Measurements from ENCODE around the gene CTR9. TPM values are rescaled to one million over a fixed set of nuclear protein-coding genes. Genes with fewer than 3 reads are reported as not detected.

The CTR9 gene
- total and polyA plus RNA-seq, 2 of the 8 experiments (the other 6 are each of a cell fraction or from before 2014, with no cell fraction given), result 6.1 to 37.7 TPM

- TF ChIP-seq RXRA (IDR thresholded peaks at IDR 0.05; ENCODE audit: insufficient read depth, low read depth, low read length) (no peak), SUZ12 (IDR thresholded peaks at IDR 0.05; ENCODE audit: low read length) (no peak)
Observed at GRCh38 chr11:10780040-10780439, 29.0 kb downstream of the CTR9 start (continued).

All from H1 (cell line).